ENCODE results near the gene PHLDB3. TPM values are rescaled to one million over a fixed set of nuclear protein-coding genes. Genes with fewer than 3 reads are reported as not detected.

Gene PHLDB3
- total RNA-seq, 1 donor from 2014 or later, result 7.9 TPM

- no peaks in the 10 kb centered on the region for H3K27me3 ChIP-seq (ENCODE audit: control insufficient read depth, insufficient read depth, low read length)
- peaks cover 22% of the 10 kb centered on the region for H3K36me3 ChIP-seq (ENCODE audit: control insufficient read depth, insufficient read depth, low read length)
- DNase-seq (ENCODE audit: low read depth), result no peak
- FAIRE-seq, result no peak
- TF ChIP-seq CTCF (IDR thresholded peaks at IDR 0.05; ENCODE audit: insufficient read depth, low read length, severe bottlenecking), result no peak
- H3K4me3 ChIP-seq (ENCODE audit: low read depth, low read length), result no peak overlapping the region
Measured at GRCh38 chr19:43505941-43506340, 1.4 kb upstream of the PHLDB3 start.

GRCh38 chr19:43505186-43505456, 575 bp upstream of the PHLDB3 start:
- Histone ChIP-seq H3K36me3 (ENCODE audit: control insufficient read depth, insufficient read depth, low read length) (peaks cover 18% of the 10 kb centered on the region), H3K27me3 (ENCODE audit: control insufficient read depth, insufficient read depth, low read length) (no peaks in the 10 kb centered on the region), H3K4me3 (ENCODE audit: low read depth, low read length) (no peak overlapping the region)
- FAIRE-seq, result no peak
- no peak for DNase-seq (ENCODE audit: low read depth)
- no peak for TF ChIP-seq CTCF (IDR thresholded peaks at IDR 0.05; ENCODE audit: insufficient read depth, low read length, severe bottlenecking)

GRCh38 chr19:43503501-43504425, 783 bp downstream of the PHLDB3 start:
- no peaks in the 10 kb centered on the region for H3K27me3 ChIP-seq (ENCODE audit: control insufficient read depth, insufficient read depth, low read length)
- FAIRE-seq (no peak), DNase-seq (ENCODE audit: low read depth) (peak; percentile 77)
- H3K4me3 ChIP-seq (ENCODE audit: low read depth, low read length), result peak overlapping the region; percentile 70
- TF ChIP-seq CTCF (IDR thresholded peaks at IDR 0.05; ENCODE audit: insufficient read depth, low read length, severe bottlenecking), result no peak
- H3K36me3 ChIP-seq (ENCODE audit: control insufficient read depth, insufficient read depth, low read length), result peaks cover 14% of the 10 kb centered on the region

- no peak overlapping the region for H3K4me3 ChIP-seq (ENCODE audit: low read depth, low read length)
- TF ChIP-seq CTCF (IDR thresholded peaks at IDR 0.05; ENCODE audit: insufficient read depth, low read length, severe bottlenecking), result no peak
- H3K27me3 ChIP-seq (ENCODE audit: control insufficient read depth, insufficient read depth, low read length), result no peaks in the 10 kb centered on the region
- peaks cover 12% of the 10 kb centered on the region for H3K36me3 ChIP-seq (ENCODE audit: control insufficient read depth, insufficient read depth, low read length)
- DNase-seq (ENCODE audit: low read depth) (no peak), FAIRE-seq (peak; percentile 47)
Measured at GRCh38 chr19:43502419-43502976, 2.0 kb downstream of the PHLDB3 start.

- Histone ChIP-seq H3K27me3 (ENCODE audit: control insufficient read depth, insufficient read depth, low read length) (no peaks in the 10 kb centered on the region), H3K4me3 (ENCODE audit: low read depth, low read length) (no peak overlapping the region), H3K36me3 (ENCODE audit: control insufficient read depth, insufficient read depth, low read length) (peaks cover 16% of the 10 kb centered on the region)
- no peak for DNase-seq (ENCODE audit: low read depth)
- no peak for TF ChIP-seq CTCF (IDR thresholded peaks at IDR 0.05; ENCODE audit: insufficient read depth, low read length, severe bottlenecking)
- no peak for FAIRE-seq
Measured at GRCh38 chr19:43501661-43502418, 2.7 kb downstream of the PHLDB3 start.
